ENCODE data around the gene ACP3.

The ACP3 gene

GRCh38 chr3:132404276-132404675 is 87.1 kb downstream of the ACP3 start:
- in situ Hi-C loops (cut with MboI; ENCODE audit: low sequenced_read_pairs): no loop called here

GRCh38 chr3:132405188-132405587 is 88.0 kb downstream of the ACP3 start:
- in situ Hi-C loops (cut with MboI; ENCODE audit: low sequenced_read_pairs): no loop called here

GRCh38 chr3:132405609-132406299 is 88.5 kb downstream of the ACP3 start:
- in situ Hi-C loops (cut with MboI; ENCODE audit: low sequenced_read_pairs): no loop called here

- in situ Hi-C loops (cut with MboI; ENCODE audit: low sequenced_read_pairs): no loop called here
These were observed 89.4 kb downstream of the ACP3 start for GRCh38 chr3:132406587-132406986.

- in situ Hi-C loops (cut with MboI; ENCODE audit: low sequenced_read_pairs): no loop called here
These were observed 89.8 kb downstream of the ACP3 start for GRCh38 chr3:132407025-132407424.

Data from HL-60/S4 treated with retinoic acid at 250 ng/mL for 4 days and 3 days (cell line).